Peyer's patch (tissue), 4 donors: ENCODE results near the gene PCDHGB6. TPM values are rescaled to one million over a fixed set of nuclear protein-coding genes. Genes with fewer than 3 reads are reported as not detected.
"Not testable (repeated sequence)": the region's sequence is repeated elsewhere in the genome, so short reads cannot be mapped to it uniquely, and the experiment has no call there.

Experiments used
- DNase-seq, 3 donors: peaks; one replicate each; pipeline ENCODE4 v3.0.0-alpha.2; 2017 to 2019
- H3K27ac ChIP-seq, 4 donors: fragments of 200-600 bp; sonication (generic); one replicate each; pipeline ENCODE4 v1.5.1; 2016 to 2019
- H3K27me3 ChIP-seq, 2 donors: fragments of 200-600 bp; sonication (generic); one replicate each; pipeline ENCODE4 v1.5.1; 2019
- H3K36me3 ChIP-seq, 3 donors: fragments of 200-600 bp; sonication (generic); one replicate each; pipeline ENCODE4 v1.5.1; 2016 to 2019
- H3K4me1 ChIP-seq, 4 donors: fragments of 200-600 bp; sonication (generic); one replicate each; pipeline ENCODE4 v1.5.1; 2016 to 2019
- H3K4me3 ChIP-seq, 4 donors: fragments of 200-600 bp; sonication (generic); 1 replicate in 3 of 4; 2 replicates in 1 of 4; pipeline ENCODE4 v1.5.1; 2016 to 2019; ENCODE audit warnings: mild to moderate bottlenecking in 1 of 4
- H3K9me3 ChIP-seq, 4 donors: fragments of 200-600 bp; sonication (generic); one replicate each; pipeline ENCODE4 v1.5.1; 2016 to 2019; ENCODE audit warnings: mild to moderate bottlenecking in 1 of 4
- CTCF ChIP-seq, 6 experiments: fragments of 450-650 bp in 4 of 6; fragments of 200-600 bp in 2 of 6; sonication (generic) in 1 of 6; IDR thresholded peaks; one replicate each; pipeline ENCODE4 v1.5.1; 2017 to 2019; ENCODE audit warnings: antibody characterized with exemption in 6 of 6, mild to moderate bottlenecking in 3 of 6, moderate library complexity in 1 of 6
- POLR2A ChIP-seq, 2 donors: fragments of 450-650 bp; IDR thresholded peaks; one replicate each; pipeline ENCODE4 v1.5.1; 2017; ENCODE audit warnings: antibody characterized with exemption in 2 of 2, mild to moderate bottlenecking in 2 of 2, moderate library complexity in 2 of 2
- total RNA-seq, 4 donors: library from RNA; depleted of rRNA; stranded (reverse); fragments of >200 nt; gene quantifications; one replicate each; pipeline ENCODE4 v1.1.0, GENCODE V29; 2016

The PCDHGB6 gene
- total RNA-seq, 4 donors from 2014 or later, result 1.1 to 7.4 (median 3.3) TPM

GRCh38 chr5:141397756-141398551, 9.9 kb upstream of the PCDHGB6 start, which contains the start of gene PCDHGB5:
TSS of gene PCDHGB5 (plus strand) at chr5:141397947. CDS start at chr5:141398128, 181 bp downstream.
- H3K27me3 ChIP-seq, result not testable (repeated sequence)

DNA sequence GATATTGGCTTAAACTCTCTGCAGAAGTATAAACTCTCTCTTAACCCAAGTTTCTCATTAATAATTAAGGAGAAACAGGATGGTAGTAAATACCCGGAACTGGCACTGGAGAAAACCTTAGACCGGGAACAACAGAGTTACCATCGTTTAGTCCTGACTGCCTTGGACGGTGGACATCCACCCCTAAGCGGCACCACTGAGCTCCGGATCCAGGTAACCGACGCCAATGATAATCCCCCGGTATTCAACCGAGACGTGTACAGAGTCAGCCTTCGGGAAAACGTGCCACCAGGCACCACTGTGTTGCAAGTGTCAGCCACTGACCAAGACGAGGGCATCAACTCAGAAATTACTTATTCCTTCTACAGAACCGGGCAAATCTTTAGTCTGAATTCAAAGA, 9.2 kb upstream of the PCDHGB6 start:
- Histone ChIP-seq H3K36me3 (no peaks in the 10 kb centered on the region), H3K9me3 (peaks cover 0 to 59% (median 20%) of the 10 kb centered on the region in 4 donors), H3K27me3 (no peaks in the 10 kb centered on the region), H3K4me3 (no peak overlapping the region), H3K4me1 (no peaks in the 10 kb centered on the region), H3K27ac (no peak overlapping the region)
- TF ChIP-seq CTCF (IDR thresholded peaks at IDR 0.05) (no peak), POLR2A (IDR thresholded peaks at IDR 0.05) (no peak)
- no peak for DNase-seq

More at GRCh38 chr5:141397756-141398551, 9.9 kb upstream of the PCDHGB6 start, which contains the start of gene PCDHGB5:
- TF ChIP-seq CTCF (IDR thresholded peaks at IDR 0.05), result peak in 4 of 6 experiments; percentile 25 to 46 (median 34)
- peaks cover 0 to 59% (median 19%) of the 10 kb centered on the region in 4 donors for H3K9me3 ChIP-seq
- not testable (repeated sequence) for DNase-seq, H3K36me3 ChIP-seq, H3K27ac ChIP-seq, H3K4me1 ChIP-seq
- H3K4me3 ChIP-seq, result peak within 1 kb of the TSS in 3 of 4 donors; percentile 20 to 46 (median 28)

DNA sequence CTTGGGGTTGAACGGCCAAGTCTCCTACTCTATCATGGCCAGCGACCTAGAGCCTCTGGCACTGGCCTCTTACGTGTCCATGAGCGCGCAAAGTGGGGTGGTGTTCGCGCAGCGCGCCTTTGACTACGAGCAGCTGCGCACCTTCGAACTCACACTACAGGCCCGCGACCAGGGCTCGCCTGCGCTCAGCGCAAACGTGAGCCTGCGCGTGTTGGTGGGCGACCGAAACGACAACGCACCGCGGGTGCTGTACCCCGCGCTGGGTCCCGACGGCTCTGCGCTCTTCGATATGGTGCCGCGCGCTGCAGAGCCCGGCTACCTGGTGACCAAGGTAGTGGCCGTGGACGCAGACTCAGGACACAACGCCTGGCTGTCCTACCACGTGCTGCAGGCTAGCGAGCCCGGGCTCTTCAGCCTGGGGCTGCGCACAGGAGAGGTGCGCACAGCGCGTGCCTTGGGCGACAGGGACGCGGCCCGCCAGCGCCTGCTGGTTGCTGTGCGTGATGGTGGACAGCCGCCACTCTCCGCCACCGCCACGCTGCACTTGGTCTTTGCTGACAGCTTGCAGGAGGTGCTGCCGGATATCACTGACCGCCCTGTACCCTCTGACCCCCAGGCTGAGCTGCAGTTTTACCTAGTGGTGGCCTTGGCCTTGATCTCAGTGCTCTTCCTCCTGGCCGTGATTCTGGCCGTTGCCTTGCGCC, 8.1 kb upstream of the PCDHGB6 start:
- H3K27ac ChIP-seq, result no peak overlapping the region

GRCh38 chr5:141402553-141403243, 5.1 kb upstream of the PCDHGB6 start, which contains the start of gene PCDHGA9:
TSS of gene PCDHGA9 (plus strand) at chr5:141402778. CDS start at chr5:141402953, 175 bp downstream.
- Histone ChIP-seq H3K27ac (no peak within 1 kb of the TSS), H3K27me3 (no peaks in the 10 kb centered on the region), H3K36me3 (no peaks in the 10 kb centered on the region), H3K4me1 (no peaks in the 10 kb centered on the region), H3K9me3 (peaks cover 0 to 58% (median 14%) of the 10 kb centered on the region in 4 donors), H3K4me3 (peak within 1 kb of the TSS in 1 of 4 donors; percentile 10)
- TF ChIP-seq CTCF (IDR thresholded peaks at IDR 0.05), result peak in 3 of 6 experiments; percentile 32 to 37 (median 35)
- TF ChIP-seq POLR2A (IDR thresholded peaks at IDR 0.05), result no peak
- no peak for DNase-seq

More for the DNA sequence above, 8.1 kb upstream of the PCDHGB6 start:
- H3K9me3 ChIP-seq, result peaks cover 0 to 53% (median 15%) of the 10 kb centered on the region in 4 donors
- H3K4me1 ChIP-seq, result no peaks in the 10 kb centered on the region
- H3K36me3 ChIP-seq, result no peaks in the 10 kb centered on the region
- no peak for DNase-seq
- H3K27me3 ChIP-seq, result no peaks in the 10 kb centered on the region
- TF ChIP-seq POLR2A (IDR thresholded peaks at IDR 0.05) (no peak), CTCF (IDR thresholded peaks at IDR 0.05) (no peak)
- no peak overlapping the region for H3K4me3 ChIP-seq

GRCh38 chr5:141403387-141403786, 4.4 kb upstream of the PCDHGB6 start:
- no peaks in the 10 kb centered on the region for H3K36me3 ChIP-seq
- peaks cover 0 to 63% (median 14%) of the 10 kb centered on the region in 4 donors for H3K9me3 ChIP-seq
- H3K4me1 ChIP-seq, result no peaks in the 10 kb centered on the region
- no peak for TF ChIP-seq CTCF (IDR thresholded peaks at IDR 0.05)
- no peak for TF ChIP-seq POLR2A (IDR thresholded peaks at IDR 0.05)
- H3K27ac ChIP-seq, result no peak overlapping the region
- DNase-seq, result no peak
- H3K27me3 ChIP-seq, result no peaks in the 10 kb centered on the region
- no peak overlapping the region for H3K4me3 ChIP-seq
